DOHH2 (cell line): ENCODE measurements around the gene PTPN5.

ENCODE experiments used
- H3F3A ChIP-seq: fragments of 200-600 bp; sonication (generic), shearing (Covaris generic); 2 replicates; pipeline ENCODE4 v1.6.0; 2016; ENCODE audit warnings: antibody characterized with exemption, mild to moderate bottlenecking; ENCODE audit not compliant: control insufficient read depth, insufficient read depth
- H3K27ac ChIP-seq: fragments of 200-600 bp; sonication (generic); 2 replicates; pipeline ENCODE4 v1.5.1; 2014; ENCODE audit warnings: low read depth, mild to moderate bottlenecking, low read length, moderate library complexity
- H3K27me3 ChIP-seq: fragments of 200-600 bp; sonication (generic); 2 replicates; pipeline ENCODE4 v1.6.1; 2014; ENCODE audit warnings: mild to moderate bottlenecking, low read length, mixed read lengths; ENCODE audit not compliant: control insufficient read depth
- H3K36me3 ChIP-seq: fragments of 200-600 bp; sonication (generic); 2 replicates; pipeline ENCODE4 v1.6.1; 2014; ENCODE audit warnings: mild to moderate bottlenecking, low read length, moderate library complexity, mixed read lengths; ENCODE audit not compliant: control insufficient read depth
- H3K4me1 ChIP-seq: fragments of 200-600 bp; sonication (generic); 2 replicates; pipeline ENCODE4 v1.6.1; 2014; ENCODE audit warnings: mild to moderate bottlenecking, low read length, mixed read lengths; ENCODE audit not compliant: control insufficient read depth
- H3K4me2 ChIP-seq: fragments of 200-600 bp; sonication (generic); 2 replicates; pipeline ENCODE4 v1.6.0; 2014; ENCODE audit warnings: mild to moderate bottlenecking, low read length, moderate library complexity
- H3K4me3 ChIP-seq: fragments of 200-600 bp; sonication (generic); 2 replicates; pipeline ENCODE4 v1.5.1; 2014; ENCODE audit warnings: mild to moderate bottlenecking, low read length, mixed read lengths
- H3K79me2 ChIP-seq: fragments of 200-600 bp; sonication (generic); 2 replicates; pipeline ENCODE4 v1.6.1; 2014; ENCODE audit warnings: mild to moderate bottlenecking, low read length, mixed read lengths; ENCODE audit not compliant: control insufficient read depth
- H3K9me2 ChIP-seq: fragments of 200-600 bp; sonication (generic); replicated peaks from 2 replicates; pipeline ENCODE4 v1.6.1; 2014; ENCODE audit warnings: mild to moderate bottlenecking, low read length, mixed read lengths; ENCODE audit not compliant: control insufficient read depth
- H3K9me3 ChIP-seq: fragments of 200-600 bp; sonication (generic); 2 replicates; pipeline ENCODE4 v1.6.1; 2014; ENCODE audit warnings: antibody characterized with exemption, low read length, mixed read lengths; ENCODE audit not compliant: control insufficient read depth, insufficient read depth
- H4K20me1 ChIP-seq: fragments of 200-600 bp; sonication (generic); 2 replicates; pipeline ENCODE4 v1.6.0; 2014; ENCODE audit warnings: low read depth, mild to moderate bottlenecking, antibody characterized with exemption, low read length, moderate library complexity; ENCODE audit not compliant: control insufficient read depth, insufficient read depth
- CTCF ChIP-seq: fragments of 200-600 bp; sonication (generic); IDR thresholded peaks from one replicate; pipeline ENCODE4 v1.5.1; 2014; ENCODE audit warnings: antibody characterized with exemption, mild to moderate bottlenecking, low read depth, low read length; ENCODE audit not compliant: poor library complexity, severe bottlenecking
- EZH2phosphoT487 ChIP-seq: fragments of 200-600 bp; sonication (generic); IDR thresholded peaks from 2 replicates; pipeline ENCODE4 v1.6.1; 2017; ENCODE audit warnings: borderline replicate concordance, mild to moderate bottlenecking, antibody characterized with exemption, low read length, moderate library complexity, mixed read lengths

The PTPN5 gene

DNA sequence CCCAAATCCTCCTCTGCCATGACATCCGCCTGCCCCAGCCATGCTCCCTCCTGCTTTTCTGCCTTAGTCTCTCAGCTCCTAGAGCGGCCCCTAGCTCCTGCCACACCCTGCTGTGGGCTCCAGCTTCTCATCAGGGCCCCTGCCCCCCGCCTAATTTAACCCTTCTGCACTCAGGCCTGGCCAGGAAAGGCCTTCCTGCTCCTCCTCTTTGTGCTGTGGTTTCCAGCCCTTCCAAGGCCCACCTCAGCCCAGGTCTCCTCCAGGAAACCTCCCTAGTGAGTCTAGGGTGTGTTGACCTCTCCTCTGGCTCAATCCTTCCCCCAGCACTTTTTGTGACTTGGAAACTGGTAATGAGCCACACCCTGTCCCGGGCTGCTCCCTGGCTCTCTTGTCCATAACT lies 11.3 kb downstream of the PTPN5 start:
- no peaks in the 10 kb centered on the region for H3K27me3 ChIP-seq
- no peaks in the 10 kb centered on the region for H3K9me3 ChIP-seq
- H3K4me3 ChIP-seq, result no peak overlapping the region
- H3K79me2 ChIP-seq, result no peaks in the 10 kb centered on the region
- no peak overlapping the region for H3K4me2 ChIP-seq
- TF ChIP-seq EZH2phosphoT487 (no peak), CTCF (no peak)
- no peak overlapping the region for H3K27ac ChIP-seq
- H3F3A ChIP-seq, result no peaks in the 10 kb centered on the region
- H3K36me3 ChIP-seq, result no peaks in the 10 kb centered on the region
- no peaks in the 10 kb centered on the region for H4K20me1 ChIP-seq
- H3K9me2 ChIP-seq, result no peaks in the 10 kb centered on the region
- H3K4me1 ChIP-seq, result no peaks in the 10 kb centered on the region

DNA sequence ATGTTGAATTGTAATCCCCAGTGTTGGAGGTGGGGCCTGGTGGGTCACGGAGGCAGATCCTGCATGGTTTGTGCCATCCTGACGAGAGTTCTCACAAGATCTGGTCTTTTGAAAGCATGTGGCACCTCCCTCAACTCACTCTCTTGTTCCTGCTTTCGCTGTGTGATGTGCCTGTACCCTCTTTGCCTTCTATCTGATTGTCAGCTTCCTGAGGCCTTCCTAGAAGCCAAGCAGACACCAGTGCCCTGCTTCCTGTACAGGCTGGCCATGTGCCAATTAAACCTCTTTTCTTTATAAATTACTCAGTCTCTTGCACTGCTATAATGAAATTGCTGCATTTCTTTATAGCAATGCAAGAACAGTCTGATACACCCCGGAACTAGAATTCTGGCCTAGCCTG lies 13.1 kb downstream of the PTPN5 start:
- no peak overlapping the region for H3K4me3 ChIP-seq
- H3K9me3 ChIP-seq, result no peaks in the 10 kb centered on the region
- no peaks in the 10 kb centered on the region for H3F3A ChIP-seq
- no peaks in the 10 kb centered on the region for H3K79me2 ChIP-seq
- no peak overlapping the region for H3K27ac ChIP-seq
- H3K4me1 ChIP-seq, result no peaks in the 10 kb centered on the region
- H4K20me1 ChIP-seq, result no peaks in the 10 kb centered on the region
- H3K27me3 ChIP-seq, result no peaks in the 10 kb centered on the region
- no peaks in the 10 kb centered on the region for H3K36me3 ChIP-seq
- H3K4me2 ChIP-seq, result no peak overlapping the region
- H3K9me2 ChIP-seq, result no peaks in the 10 kb centered on the region
- TF ChIP-seq CTCF (no peak), EZH2phosphoT487 (no peak)

DNA sequence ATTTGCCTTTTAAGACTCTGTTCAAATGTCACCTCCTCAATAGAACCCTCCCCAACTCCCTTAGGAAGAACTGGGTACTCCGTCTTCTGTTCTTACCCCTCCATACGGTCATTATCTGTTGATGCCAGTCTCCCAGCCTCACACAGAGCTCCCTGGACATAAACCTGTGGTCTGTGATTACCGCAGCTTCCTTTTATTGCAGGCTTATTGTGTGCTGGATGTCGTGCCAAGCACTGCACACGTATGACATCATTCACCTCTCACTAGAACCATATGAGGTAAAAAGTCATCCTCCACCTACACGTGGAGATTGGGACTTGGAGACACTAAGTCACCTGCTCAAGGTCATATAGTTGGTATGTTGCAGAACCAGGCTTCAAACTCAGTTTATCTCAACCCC lies 15.3 kb downstream of the PTPN5 start:
- no peak overlapping the region for H3K4me2 ChIP-seq
- peaks cover 11% of the 10 kb centered on the region for H3K27me3 ChIP-seq
- H4K20me1 ChIP-seq, result no peaks in the 10 kb centered on the region
- H3K27ac ChIP-seq, result no peak overlapping the region
- H3K79me2 ChIP-seq, result no peaks in the 10 kb centered on the region
- H3F3A ChIP-seq, result no peaks in the 10 kb centered on the region
- no peaks in the 10 kb centered on the region for H3K36me3 ChIP-seq
- H3K9me2 ChIP-seq, result no peaks in the 10 kb centered on the region
- no peak for TF ChIP-seq EZH2phosphoT487
- TF ChIP-seq CTCF, result no peak
- H3K9me3 ChIP-seq, result no peaks in the 10 kb centered on the region
- H3K4me3 ChIP-seq, result no peak overlapping the region
- no peaks in the 10 kb centered on the region for H3K4me1 ChIP-seq
